AG09319 (cell line): Measurements from ENCODE around the gene DDO.

Experiments used
- DNase-seq: peaks from one replicate; pipeline ENCODE4 v3.0.0-alpha.2; 2010; ENCODE audit warnings: low read depth; ENCODE audit errors: extremely low read depth
- CTCF ChIP-seq: IDR thresholded peaks from 2 replicates; pipeline ENCODE4 v1.5.1; 2011; ENCODE audit warnings: low read depth, mild to moderate bottlenecking, inconsistent platforms, low read length, moderate library complexity

Gene DDO

GRCh38 chr6:110421749-110422443 lies 6.5 kb upstream of the DDO start:
- no peak for DNase-seq
- TF ChIP-seq CTCF = no peak

GRCh38 chr6:110419028-110419739 lies 3.8 kb upstream of the DDO start:
- DNase-seq = no peak
- TF ChIP-seq CTCF = no peak

GRCh38 chr6:110418594-110418993 lies 3.2 kb upstream of the DDO start:
- no peak for DNase-seq
- no peak for TF ChIP-seq CTCF

GRCh38 chr6:110414669-110415068 lies 706 bp downstream of the DDO start:
- DNase-seq = no peak
- TF ChIP-seq CTCF = no peak

GRCh38 chr6:110412360-110412759 lies 3.0 kb downstream of the DDO start:
- no peak for TF ChIP-seq CTCF
- no peak for DNase-seq

- DNase-seq = no peak
- no peak for TF ChIP-seq CTCF
These were observed 4.9 kb downstream of the DDO start for GRCh38 chr6:110410511-110410910.

GRCh38 chr6:110409794-110410193 lies 5.6 kb downstream of the DDO start:
- no peak for TF ChIP-seq CTCF
- DNase-seq = no peak
